ENCODE data around the gene DSP. TPM values are rescaled to one million over a fixed set of nuclear protein-coding genes. Genes with fewer than 3 reads are reported as not detected.

DSP gene
- total RNA-seq, 1 experiment from 2014 or later: 76.1 TPM

- TF ChIP-seq, protein P1, sequence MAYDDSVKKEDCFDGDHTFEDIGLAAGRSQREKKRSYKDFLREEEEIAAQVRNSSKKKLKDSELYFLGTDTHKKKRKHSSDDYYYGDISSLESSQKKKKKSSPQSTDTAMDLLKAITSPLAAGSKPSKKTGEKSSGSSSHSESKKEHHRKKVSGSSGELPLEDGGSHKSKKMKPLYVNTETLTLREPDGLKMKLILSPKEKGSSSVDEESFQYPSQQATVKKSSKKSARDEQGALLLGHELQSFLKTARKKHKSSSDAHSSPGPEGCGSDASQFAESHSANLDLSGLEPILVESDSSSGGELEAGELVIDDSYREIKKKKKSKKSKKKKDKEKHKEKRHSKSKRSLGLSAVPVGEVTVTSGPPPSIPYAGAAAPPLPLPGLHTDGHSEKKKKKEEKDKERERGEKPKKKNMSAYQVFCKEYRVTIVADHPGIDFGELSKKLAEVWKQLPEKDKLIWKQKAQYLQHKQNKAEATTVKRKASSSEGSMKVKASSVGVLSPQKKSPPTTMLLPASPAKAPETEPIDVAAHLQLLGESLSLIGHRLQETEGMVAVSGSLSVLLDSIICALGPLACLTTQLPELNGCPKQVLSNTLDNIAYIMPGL (CRISPR knock-in tag; IDR thresholded peaks at IDR 0.05): no peak
These were observed 89.3 kb downstream of the DSP start (continued) for GRCh38 chr6:7630792-7631191.

- no peaks in the 10 kb centered on the region for H3K36me3 Mint-ChIP-seq
- no peaks in the 10 kb centered on the region for H3K4me1 Mint-ChIP-seq
- H3K27ac Mint-ChIP-seq: no peak overlapping the region
- H3K9me3 Mint-ChIP-seq: peaks cover 3% of the 10 kb centered on the region
- H3K27me3 Mint-ChIP-seq (ENCODE audit: low read depth): no peaks in the 10 kb centered on the region; the same call in 1 of the 2 replicates
- ChIA-PET POLR2A (no interaction called here), CTCF (interaction anchor here (1.0 kb wide), 1 partner anchor 10 kb away, joined by 3 read pairs; no protein-coding TSS in a partner anchor)
- TF ChIP-seq SMAD4 (CRISPR knock-in tag; IDR thresholded peaks at IDR 0.05) (no peak), NR3C1 (CRISPR knock-in tag; conservative IDR thresholded peaks at IDR 0.05; ENCODE audit: low read depth) (no peak), ZBTB21 (CRISPR knock-in tag; IDR thresholded peaks at IDR 0.05; ENCODE audit: borderline replicate concordance) (no peak), IRF2 (CRISPR knock-in tag; IDR thresholded peaks at IDR 0.05; ENCODE audit: borderline replicate concordance, low read depth) (no peak), RORB (CRISPR knock-in tag; IDR thresholded peaks at IDR 0.05) (no peak), ZNF232 (CRISPR knock-in tag; IDR thresholded peaks at IDR 0.05) (no peak), ZNF138 (CRISPR knock-in tag; conservative IDR thresholded peaks at IDR 0.05) (no peak), RELA (CRISPR knock-in tag; IDR thresholded peaks at IDR 0.05; ENCODE audit: borderline replicate concordance) (no peak), ETV6 (CRISPR knock-in tag; IDR thresholded peaks at IDR 0.05) (no peak), ZNF121 (CRISPR knock-in tag; IDR thresholded peaks at IDR 0.05) (no peak), JAZF1 (CRISPR knock-in tag; IDR thresholded peaks at IDR 0.05) (no peak), FOXJ3 (CRISPR knock-in tag; IDR thresholded peaks at IDR 0.05; ENCODE audit: borderline replicate concordance) (no peak), ATF3 (CRISPR knock-in tag; conservative IDR thresholded peaks at IDR 0.05) (no peak), TP53 (CRISPR knock-in tag; IDR thresholded peaks at IDR 0.05) (no peak), NR2C2 (CRISPR knock-in tag; IDR thresholded peaks at IDR 0.05) (no peak), FOXP4 (CRISPR knock-in tag; IDR thresholded peaks at IDR 0.05) (no peak)
- no peak for DNase-seq (ENCODE audit: low spot score)
- no peak for ATAC-seq
- no peak overlapping the region for H3K4me3 Mint-ChIP-seq
These were observed 90.0 kb downstream of the DSP start for GRCh38 chr6:7631466-7631865.

GRCh38 chr6:7632501-7633290, 91.2 kb downstream of the DSP start:
- Mint-ChIP-seq H3K27ac (no peak overlapping the region), H3K27me3 (ENCODE audit: low read depth) (no peaks in the 10 kb centered on the region; the same call in 1 of the 2 replicates), H3K4me1 (no peaks in the 10 kb centered on the region), H3K9me3 (peaks cover 3% of the 10 kb centered on the region), H3K4me3 (no peak overlapping the region), H3K36me3 (no peaks in the 10 kb centered on the region)
- DNase-seq (ENCODE audit: low spot score): no peak
- ChIA-PET POLR2A (no interaction called here), CTCF (interaction anchor here (0.6 kb wide), 1 partner anchor 241 kb away, joined by 3 read pairs; no protein-coding TSS in a partner anchor)
- ATAC-seq: no peak
- no peak for TF ChIP-seq ETV6 (CRISPR knock-in tag; IDR thresholded peaks at IDR 0.05)
- no peak for TF ChIP-seq GABPB1 (CRISPR knock-in tag; IDR thresholded peaks at IDR 0.05)
- no peak for TF ChIP-seq TCF7 (CRISPR knock-in tag; IDR thresholded peaks at IDR 0.05; ENCODE audit: low read depth)
- no peak for TF ChIP-seq IRF2 (CRISPR knock-in tag; IDR thresholded peaks at IDR 0.05; ENCODE audit: borderline replicate concordance, low read depth)
- no peak for TF ChIP-seq MYBL2 (CRISPR knock-in tag; IDR thresholded peaks at IDR 0.05)
- TF ChIP-seq, protein P2, sequence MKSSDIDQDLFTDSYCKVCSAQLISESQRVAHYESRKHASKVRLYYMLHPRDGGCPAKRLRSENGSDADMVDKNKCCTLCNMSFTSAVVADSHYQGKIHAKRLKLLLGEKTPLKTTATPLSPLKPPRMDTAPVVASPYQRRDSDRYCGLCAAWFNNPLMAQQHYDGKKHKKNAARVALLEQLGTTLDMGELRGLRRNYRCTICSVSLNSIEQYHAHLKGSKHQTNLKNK (CRISPR knock-in tag; IDR thresholded peaks at IDR 0.05): no peak
- TF ChIP-seq, protein P3, sequence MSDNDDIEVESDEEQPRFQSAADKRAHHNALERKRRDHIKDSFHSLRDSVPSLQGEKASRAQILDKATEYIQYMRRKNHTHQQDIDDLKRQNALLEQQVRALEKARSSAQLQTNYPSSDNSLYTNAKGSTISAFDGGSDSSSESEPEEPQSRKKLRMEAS (CRISPR knock-in tag; IDR thresholded peaks at IDR 0.05): no peak
- TF ChIP-seq CDX4 (CRISPR knock-in tag; IDR thresholded peaks at IDR 0.05; ENCODE audit: borderline replicate concordance): no peak
- no peak for TF ChIP-seq GTF2I (CRISPR knock-in tag; conservative IDR thresholded peaks at IDR 0.05)
- no peak for TF ChIP-seq ZNF232 (CRISPR knock-in tag; IDR thresholded peaks at IDR 0.05)
- no peak for TF ChIP-seq USF1 (CRISPR knock-in tag; IDR thresholded peaks at IDR 0.05)
- TF ChIP-seq FOXK1 (CRISPR knock-in tag; IDR thresholded peaks at IDR 0.05): no peak
- TF ChIP-seq USF2 (CRISPR knock-in tag; IDR thresholded peaks at IDR 0.05): no peak
